HepG2 (cell line): Measurements from ENCODE around the gene GPS1. TPM values are rescaled to one million over a fixed set of nuclear protein-coding genes. Genes with fewer than 3 reads are reported as not detected.

Experiments
- ADNP ChIP-seq: sonication (generic); formaldehyde crosslinking; IDR thresholded peaks from 2 replicates; pipeline ENCODE4 v1.4.0; 2020; ENCODE audit warnings: missing genetic modification reagents
- AHR ChIP-seq: IDR thresholded peaks from 2 replicates; pipeline ENCODE4 v1.6.1; 2018; ENCODE audit warnings: missing genetic modification reagents, missing compliant biosample characterization
- AKAP8 ChIP-seq: sonication (generic); formaldehyde crosslinking; IDR thresholded peaks from 2 replicates; pipeline ENCODE4 v1.5.1; 2020; ENCODE audit warnings: mild to moderate bottlenecking, missing genetic modification reagents
- HDAC1 ChIP-seq: sonication (generic); formaldehyde crosslinking; IDR thresholded peaks from 2 replicates; pipeline ENCODE4 v1.5.1; 2020; ENCODE audit warnings: mild to moderate bottlenecking, missing genetic modification reagents
- KDM5A ChIP-seq: fragments of 200-600 bp; sonication (generic); IDR thresholded peaks from 2 replicates; pipeline ENCODE4 v1.7.0; 2018; ENCODE audit warnings: antibody characterized with exemption, mild to moderate bottlenecking, low read length, borderline replicate concordance
- MAFG ChIP-seq: sonication (generic); formaldehyde crosslinking; IDR thresholded peaks from 2 replicates; pipeline ENCODE4 v1.5.1; 2020; ENCODE audit warnings: mild to moderate bottlenecking, missing genetic modification reagents
- SALL1 ChIP-seq: sonication (generic); formaldehyde crosslinking; IDR thresholded peaks from 2 replicates; pipeline ENCODE4 v1.8.0; 2022; ENCODE audit warnings: mild to moderate bottlenecking, missing genetic modification reagents
- SNAI1 ChIP-seq: sonication (generic); formaldehyde crosslinking; IDR thresholded peaks from 2 replicates; pipeline ENCODE4 v1.5.0; 2020; ENCODE audit warnings: mild to moderate bottlenecking, missing genetic modification reagents, borderline replicate concordance
- WIZ ChIP-seq: sonication (generic); formaldehyde crosslinking; IDR thresholded peaks from 2 replicates; pipeline ENCODE4 v1.5.1; 2020; ENCODE audit warnings: mild to moderate bottlenecking, missing genetic modification reagents
- ZBTB1 ChIP-seq: sonication (generic); formaldehyde crosslinking; IDR thresholded peaks from 2 replicates; pipeline ENCODE4 v1.4.0; 2020; ENCODE audit warnings: missing genetic modification reagents, borderline replicate concordance
- ZFP82 ChIP-seq: sonication (generic); formaldehyde crosslinking; IDR thresholded peaks from 2 replicates; pipeline ENCODE4 v1.5.1; 2020; ENCODE audit warnings: mild to moderate bottlenecking, missing genetic modification reagents, borderline replicate concordance
- ZFY ChIP-seq: sonication (generic); formaldehyde crosslinking; IDR thresholded peaks from 2 replicates; pipeline ENCODE4 v1.4.0; 2020; ENCODE audit warnings: missing genetic modification reagents
- ZNF530 ChIP-seq: sonication (generic); formaldehyde crosslinking; IDR thresholded peaks from 2 replicates; pipeline ENCODE4 v1.5.0; 2020; ENCODE audit warnings: low read depth, mild to moderate bottlenecking, missing genetic modification reagents
- ZNF619 ChIP-seq: sonication (generic); formaldehyde crosslinking; IDR thresholded peaks from 2 replicates; pipeline ENCODE4 v1.4.0; 2020; ENCODE audit warnings: mild to moderate bottlenecking, missing genetic modification reagents
- ZNF788 ChIP-seq: sonication (generic); formaldehyde crosslinking; IDR thresholded peaks from 2 replicates; pipeline ENCODE4 v1.5.0; 2020; ENCODE audit warnings: mild to moderate bottlenecking, missing genetic modification reagents, borderline replicate concordance
- polyA plus RNA-seq, 8 experiments: library from polyadenylated mRNA; depleted of rRNA in 3 of 8; stranded (reverse) in 7 of 8; unstranded in 1 of 8; fragments of >200 nt; fragmentation: Illumina TruSeq in 4 of 8; extraction: Trizol in 4 of 8; gene quantifications; 2 replicates each; pipeline versions ENCODE4 v1.2.1 to v1.2.3, GENCODE V29; 2011 to 2016; ENCODE audit warnings: low read depth in 4 of 8, missing spikeins in 1 of 8, mixed read lengths in 1 of 8; ENCODE audit not compliant: insufficient read depth in 1 of 8
- total RNA-seq, 5 experiments: library from RNA; depleted of rRNA; stranded (reverse); fragments of >200 nt; fragmentation: Illumina TruSeq; extraction: Trizol; gene quantifications; 2 replicates each; pipeline ENCODE4 v1.2.3, GENCODE V29; 2016; ENCODE audit warnings: low read depth in 1 of 5
- TF ChIP-seq, protein P1 (sequence below): sonication (generic); formaldehyde crosslinking; conservative IDR thresholded peaks from 2 replicates; pipeline ENCODE4 v1.5.0; 2020; ENCODE audit warnings: missing genetic modification reagents
- TF ChIP-seq, protein P2 (sequence below): sonication (generic); formaldehyde crosslinking; IDR thresholded peaks from 2 replicates; pipeline ENCODE4 v1.5.1; 2020; ENCODE audit warnings: mild to moderate bottlenecking, missing genetic modification reagents, moderate library complexity
- TF ChIP-seq, protein P3 (sequence below): sonication (generic); formaldehyde crosslinking; IDR thresholded peaks from 2 replicates; pipeline ENCODE4 v1.4.0; 2020; ENCODE audit warnings: mild to moderate bottlenecking, missing genetic modification reagents
- TF ChIP-seq, protein P4 (sequence below): sonication (generic); formaldehyde crosslinking; IDR thresholded peaks from 2 replicates; pipeline ENCODE4 v1.5.0; 2020; ENCODE audit warnings: mild to moderate bottlenecking, missing genetic modification reagents, moderate library complexity
- TF ChIP-seq, protein P5 (sequence below): sonication (generic); formaldehyde crosslinking; IDR thresholded peaks from 2 replicates; pipeline ENCODE4 v1.5.0; 2020; ENCODE audit warnings: missing genetic modification reagents, mild to moderate bottlenecking, borderline replicate concordance

Gene GPS1
- total and polyA plus RNA-seq, 2 of the 13 experiments (the other 11 are each of a cell fraction or from before 2014, with no cell fraction given): 124 to 128 TPM

DNA sequence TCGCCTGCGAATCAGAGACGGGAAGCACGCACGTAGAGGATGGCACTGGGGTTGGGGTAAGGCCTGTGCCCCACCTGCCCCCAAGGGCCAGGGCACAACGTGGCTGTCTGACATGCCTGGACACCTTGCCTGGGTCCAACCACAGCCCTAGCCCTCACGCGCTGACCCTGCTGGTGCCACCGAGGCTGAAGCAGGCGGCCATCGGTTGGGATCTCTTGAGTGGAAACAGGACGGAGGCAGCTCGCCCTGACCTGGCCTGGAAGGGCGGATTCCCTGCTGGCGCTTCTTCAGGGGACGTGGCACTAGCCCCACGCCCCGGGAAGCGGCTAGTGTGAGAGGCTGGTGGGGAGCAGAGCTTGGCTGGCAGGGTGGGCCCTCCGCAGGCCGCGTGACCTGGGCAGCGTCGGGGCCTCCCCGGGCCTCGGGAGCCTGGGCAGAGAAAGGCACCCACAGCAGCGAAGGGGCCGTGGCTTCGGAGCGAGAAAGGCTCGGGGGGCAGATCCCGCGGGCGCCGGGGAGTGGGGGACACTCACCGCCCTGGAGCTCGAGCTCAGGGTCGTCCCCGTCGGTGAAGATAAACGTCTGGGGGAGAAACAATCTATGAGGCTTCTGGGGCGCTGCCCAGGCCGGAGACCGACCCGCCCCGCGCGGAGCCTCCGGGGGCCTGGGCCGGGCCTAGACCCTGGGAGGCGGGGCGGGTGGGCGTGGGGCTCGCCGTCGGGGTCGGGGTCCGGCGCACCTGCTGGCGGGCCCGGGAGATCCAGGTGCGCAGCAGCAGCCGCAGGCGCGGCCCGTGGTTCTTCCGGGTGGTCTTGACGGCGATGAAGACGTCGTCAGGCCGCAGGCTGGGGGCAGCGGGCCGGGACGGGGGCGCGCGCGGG, 697 bp upstream of the GPS1 start (continued):
- TF ChIP-seq, protein P1, sequence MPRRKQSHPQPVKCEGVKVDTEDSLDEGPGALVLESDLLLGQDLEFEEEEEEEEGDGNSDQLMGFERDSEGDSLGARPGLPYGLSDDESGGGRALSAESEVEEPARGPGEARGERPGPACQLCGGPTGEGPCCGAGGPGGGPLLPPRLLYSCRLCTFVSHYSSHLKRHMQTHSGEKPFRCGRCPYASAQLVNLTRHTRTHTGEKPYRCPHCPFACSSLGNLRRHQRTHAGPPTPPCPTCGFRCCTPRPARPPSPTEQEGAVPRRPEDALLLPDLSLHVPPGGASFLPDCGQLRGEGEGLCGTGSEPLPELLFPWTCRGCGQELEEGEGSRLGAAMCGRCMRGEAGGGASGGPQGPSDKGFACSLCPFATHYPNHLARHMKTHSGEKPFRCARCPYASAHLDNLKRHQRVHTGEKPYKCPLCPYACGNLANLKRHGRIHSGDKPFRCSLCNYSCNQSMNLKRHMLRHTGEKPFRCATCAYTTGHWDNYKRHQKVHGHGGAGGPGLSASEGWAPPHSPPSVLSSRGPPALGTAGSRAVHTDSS (CRISPR knock-in tag): no peak
- TF ChIP-seq ZBTB1 (CRISPR knock-in tag) (no peak), ADNP (CRISPR knock-in tag) (no peak), MAFG (CRISPR knock-in tag) (no peak), HDAC1 (CRISPR knock-in tag) (peak; percentile 45; the same call in 1 of the 2 replicates), ZNF788 (CRISPR knock-in tag) (0 out of 2 replicates have a peak, but pooled peaks have one; percentile 37), AKAP8 (CRISPR knock-in tag) (0 out of 2 replicates have a peak, but pooled peaks have one; percentile 35), KDM5A (no peak), AHR (CRISPR knock-in tag) (peak; percentile 34; the same call in 1 of the 2 replicates), ZFY (CRISPR knock-in tag) (peak; percentile 69), ZNF619 (CRISPR knock-in tag) (0 out of 2 replicates have a peak, but pooled peaks have one; percentile 51), SNAI1 (0 out of 2 replicates have a peak, but pooled peaks have one; percentile 28), SALL1 (peak; percentile 22), ZNF530 (CRISPR knock-in tag) (no peak), ZFP82 (CRISPR knock-in tag) (0 out of 2 replicates have a peak, but pooled peaks have one; percentile 53), WIZ (CRISPR knock-in tag) (peak; percentile 74)
- TF ChIP-seq, protein P2, sequence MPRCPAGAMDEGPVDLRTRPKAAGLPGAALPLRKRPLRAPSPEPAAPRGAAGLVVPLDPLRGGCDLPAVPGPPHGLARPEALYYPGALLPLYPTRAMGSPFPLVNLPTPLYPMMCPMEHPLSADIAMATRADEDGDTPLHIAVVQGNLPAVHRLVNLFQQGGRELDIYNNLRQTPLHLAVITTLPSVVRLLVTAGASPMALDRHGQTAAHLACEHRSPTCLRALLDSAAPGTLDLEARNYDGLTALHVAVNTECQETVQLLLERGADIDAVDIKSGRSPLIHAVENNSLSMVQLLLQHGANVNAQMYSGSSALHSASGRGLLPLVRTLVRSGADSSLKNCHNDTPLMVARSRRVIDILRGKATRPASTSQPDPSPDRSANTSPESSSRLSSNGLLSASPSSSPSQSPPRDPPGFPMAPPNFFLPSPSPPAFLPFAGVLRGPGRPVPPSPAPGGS: peak; percentile 75; the same call in 1 of the 2 replicates
- TF ChIP-seq, protein P3, sequence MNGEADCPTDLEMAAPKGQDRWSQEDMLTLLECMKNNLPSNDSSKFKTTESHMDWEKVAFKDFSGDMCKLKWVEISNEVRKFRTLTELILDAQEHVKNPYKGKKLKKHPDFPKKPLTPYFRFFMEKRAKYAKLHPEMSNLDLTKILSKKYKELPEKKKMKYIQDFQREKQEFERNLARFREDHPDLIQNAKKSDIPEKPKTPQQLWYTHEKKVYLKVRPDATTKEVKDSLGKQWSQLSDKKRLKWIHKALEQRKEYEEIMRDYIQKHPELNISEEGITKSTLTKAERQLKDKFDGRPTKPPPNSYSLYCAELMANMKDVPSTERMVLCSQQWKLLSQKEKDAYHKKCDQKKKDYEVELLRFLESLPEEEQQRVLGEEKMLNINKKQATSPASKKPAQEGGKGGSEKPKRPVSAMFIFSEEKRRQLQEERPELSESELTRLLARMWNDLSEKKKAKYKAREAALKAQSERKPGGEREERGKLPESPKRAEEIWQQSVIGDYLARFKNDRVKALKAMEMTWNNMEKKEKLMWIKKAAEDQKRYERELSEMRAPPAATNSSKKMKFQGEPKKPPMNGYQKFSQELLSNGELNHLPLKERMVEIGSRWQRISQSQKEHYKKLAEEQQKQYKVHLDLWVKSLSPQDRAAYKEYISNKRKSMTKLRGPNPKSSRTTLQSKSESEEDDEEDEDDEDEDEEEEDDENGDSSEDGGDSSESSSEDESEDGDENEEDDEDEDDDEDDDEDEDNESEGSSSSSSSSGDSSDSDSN (CRISPR knock-in tag): peak; percentile 68
- TF ChIP-seq, protein P4, sequence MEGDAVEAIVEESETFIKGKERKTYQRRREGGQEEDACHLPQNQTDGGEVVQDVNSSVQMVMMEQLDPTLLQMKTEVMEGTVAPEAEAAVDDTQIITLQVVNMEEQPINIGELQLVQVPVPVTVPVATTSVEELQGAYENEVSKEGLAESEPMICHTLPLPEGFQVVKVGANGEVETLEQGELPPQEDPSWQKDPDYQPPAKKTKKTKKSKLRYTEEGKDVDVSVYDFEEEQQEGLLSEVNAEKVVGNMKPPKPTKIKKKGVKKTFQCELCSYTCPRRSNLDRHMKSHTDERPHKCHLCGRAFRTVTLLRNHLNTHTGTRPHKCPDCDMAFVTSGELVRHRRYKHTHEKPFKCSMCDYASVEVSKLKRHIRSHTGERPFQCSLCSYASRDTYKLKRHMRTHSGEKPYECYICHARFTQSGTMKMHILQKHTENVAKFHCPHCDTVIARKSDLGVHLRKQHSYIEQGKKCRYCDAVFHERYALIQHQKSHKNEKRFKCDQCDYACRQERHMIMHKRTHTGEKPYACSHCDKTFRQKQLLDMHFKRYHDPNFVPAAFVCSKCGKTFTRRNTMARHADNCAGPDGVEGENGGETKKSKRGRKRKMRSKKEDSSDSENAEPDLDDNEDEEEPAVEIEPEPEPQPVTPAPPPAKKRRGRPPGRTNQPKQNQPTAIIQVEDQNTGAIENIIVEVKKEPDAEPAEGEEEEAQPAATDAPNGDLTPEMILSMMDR (CRISPR knock-in tag): 0 out of 2 replicates have a peak, but pooled peaks have one; percentile 11
- TF ChIP-seq, protein P5, sequence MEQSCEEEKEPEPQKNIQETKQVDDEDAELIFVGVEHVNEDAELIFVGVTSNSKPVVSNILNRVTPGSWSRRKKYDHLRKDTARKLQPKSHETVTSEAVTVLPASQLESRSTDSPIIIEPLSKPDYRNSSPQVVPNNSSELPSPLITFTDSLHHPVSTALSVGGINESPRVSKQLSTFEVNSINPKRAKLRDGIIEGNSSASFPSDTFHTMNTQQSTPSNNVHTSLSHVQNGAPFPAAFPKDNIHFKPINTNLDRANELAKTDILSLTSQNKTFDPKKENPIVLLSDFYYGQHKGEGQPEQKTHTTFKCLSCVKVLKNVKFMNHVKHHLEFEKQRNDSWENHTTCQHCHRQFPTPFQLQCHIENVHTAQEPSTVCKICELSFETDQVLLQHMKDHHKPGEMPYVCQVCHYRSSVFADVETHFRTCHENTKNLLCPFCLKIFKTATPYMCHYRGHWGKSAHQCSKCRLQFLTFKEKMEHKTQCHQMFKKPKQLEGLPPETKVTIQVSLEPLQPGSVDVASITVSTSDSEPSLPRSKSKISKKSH (CRISPR knock-in tag): peak; percentile 14; the same call in 1 of the 2 replicates
